C4-2B (cell line): ENCODE measurements around the gene GCAT.

ENCODE experiments used
- ZFX ChIP-seq: fragments of 450-650 bp; IDR thresholded peaks from 2 replicates; pipeline ENCODE4 v1.6.1; 2017
- TF ChIP-seq, protein P1 (sequence below): fragments of 450-650 bp; conservative IDR thresholded peaks from 2 replicates; pipeline ENCODE4 v1.5.1; 2017; ENCODE audit warnings: mild to moderate bottlenecking

DNA sequence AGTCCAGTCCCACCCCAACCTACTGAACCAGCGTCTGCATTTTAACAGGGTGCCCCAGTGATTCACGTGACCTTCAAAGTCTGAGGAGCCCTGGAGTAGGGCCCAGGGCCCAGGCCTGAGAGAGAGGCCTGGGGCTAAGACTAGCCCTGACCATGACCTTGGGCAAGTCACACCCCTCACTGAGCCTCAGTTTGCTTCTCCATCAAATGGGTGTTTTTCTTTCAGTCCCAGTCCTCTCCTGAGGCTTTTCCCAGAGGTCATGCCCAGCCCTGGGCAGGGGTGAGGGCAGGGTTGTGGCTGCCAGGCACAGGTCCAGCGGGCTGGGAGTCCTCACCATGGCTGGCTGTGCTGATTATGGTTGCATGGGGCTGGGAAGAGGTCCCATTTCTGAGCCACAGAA is 33.0 kb upstream of the GCAT start:
- TF ChIP-seq, protein P1, sequence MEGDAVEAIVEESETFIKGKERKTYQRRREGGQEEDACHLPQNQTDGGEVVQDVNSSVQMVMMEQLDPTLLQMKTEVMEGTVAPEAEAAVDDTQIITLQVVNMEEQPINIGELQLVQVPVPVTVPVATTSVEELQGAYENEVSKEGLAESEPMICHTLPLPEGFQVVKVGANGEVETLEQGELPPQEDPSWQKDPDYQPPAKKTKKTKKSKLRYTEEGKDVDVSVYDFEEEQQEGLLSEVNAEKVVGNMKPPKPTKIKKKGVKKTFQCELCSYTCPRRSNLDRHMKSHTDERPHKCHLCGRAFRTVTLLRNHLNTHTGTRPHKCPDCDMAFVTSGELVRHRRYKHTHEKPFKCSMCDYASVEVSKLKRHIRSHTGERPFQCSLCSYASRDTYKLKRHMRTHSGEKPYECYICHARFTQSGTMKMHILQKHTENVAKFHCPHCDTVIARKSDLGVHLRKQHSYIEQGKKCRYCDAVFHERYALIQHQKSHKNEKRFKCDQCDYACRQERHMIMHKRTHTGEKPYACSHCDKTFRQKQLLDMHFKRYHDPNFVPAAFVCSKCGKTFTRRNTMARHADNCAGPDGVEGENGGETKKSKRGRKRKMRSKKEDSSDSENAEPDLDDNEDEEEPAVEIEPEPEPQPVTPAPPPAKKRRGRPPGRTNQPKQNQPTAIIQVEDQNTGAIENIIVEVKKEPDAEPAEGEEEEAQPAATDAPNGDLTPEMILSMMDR, result no peak
- no peak for TF ChIP-seq ZFX
